ENCODE data around the gene TPRG1L. TPM values are rescaled to one million over a fixed set of nuclear protein-coding genes. Genes with fewer than 3 reads are reported as not detected.

The TPRG1L gene
- total RNA-seq, 1 experiment from 2014 or later, result 32.0 TPM

DNA sequence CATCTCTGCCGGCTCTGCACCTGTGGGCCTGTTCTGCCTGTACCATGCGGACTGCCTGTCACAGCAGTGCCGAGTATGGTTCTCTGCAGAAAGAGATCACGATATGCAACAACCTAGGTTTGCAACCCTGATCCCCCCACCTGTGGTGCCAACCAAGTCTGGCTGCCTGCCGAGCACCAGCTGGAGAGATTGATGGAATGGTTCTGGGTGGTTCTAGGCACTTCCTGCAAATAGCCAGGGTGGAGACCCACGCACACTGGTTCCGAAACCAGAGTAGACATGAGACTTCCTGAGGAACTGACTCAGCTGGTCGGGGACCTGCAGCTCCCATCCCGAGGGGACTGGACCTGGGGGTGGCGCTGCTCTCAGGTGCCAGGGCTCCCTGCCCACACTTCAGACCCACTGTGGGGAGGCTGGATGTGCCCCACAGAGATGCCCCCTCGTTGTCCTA, 5.4 kb downstream of the TPRG1L start:
- Histone ChIP-seq H3F3A (ENCODE audit: low read length, unreplicated experiment) (no peaks in the 10 kb centered on the region), H2AFZ (ENCODE audit: low read length) (no peak overlapping the region), H3K4me1 (ENCODE audit: insufficient read depth, low read length) (peaks cover 6% of the 10 kb centered on the region), H3K9me2 (replicated peaks; ENCODE audit: low read length) (no peaks in the 10 kb centered on the region), H3K4me3 (ENCODE audit: low read length) (no peak overlapping the region), H3K36me3 (ENCODE audit: low read depth, low read length) (peaks cover 43% of the 10 kb centered on the region), H3K4me2 (ENCODE audit: low read length) (no peak overlapping the region), H3K27me3 (ENCODE audit: low read length) (no peaks in the 10 kb centered on the region), H3K9me3 (ENCODE audit: low read length) (no peaks in the 10 kb centered on the region), H4K20me1 (ENCODE audit: low read length) (no peaks in the 10 kb centered on the region), H3K79me2 (ENCODE audit: low read length) (peaks cover 9% of the 10 kb centered on the region; the same call in 1 of the 2 replicates), H3K9ac (ENCODE audit: low read length) (no peak overlapping the region), H3K27ac (ENCODE audit: low read length) (no peak overlapping the region)
- no TSS peak for BruUV-seq (replicated peaks)
- CTCF ChIA-PET, result interaction anchor here (0.9 to 1.6 kb wide), 2 partner anchors 11 to 94 kb away, joined by 3 read pairs; no protein-coding TSS in a partner anchor
- POLR2A ChIA-PET (ENCODE audit: unreplicated experiment), result interaction anchor here (0.5 kb wide), 1 partner anchor 134 kb away, joined by 3 read pairs; no protein-coding TSS in a partner anchor
- no peak for ATAC-seq
- TF ChIP-seq EZH2 (IDR thresholded peaks at IDR 0.05; ENCODE audit: low read length, unreplicated experiment) (no peak), EZH2phosphoT487 (IDR thresholded peaks at IDR 0.05; ENCODE audit: borderline replicate concordance, low read length) (no peak), CTCF (conservative IDR thresholded peaks at IDR 0.05; ENCODE audit: low read depth, low read length) (no peak)
- no peak for DNase-seq
- intact Hi-C loops (cut with micrococcal nuclease), result no loop called here

- POLR2A ChIA-PET (ENCODE audit: unreplicated experiment), result interaction anchor here (0.5 kb wide), 1 partner anchor 135 kb away, joined by 3 read pairs; no protein-coding TSS in a partner anchor
- peaks cover 2% of the 10 kb centered on the region for H3K4me1 ChIP-seq (ENCODE audit: insufficient read depth, low read length)
- no peak overlapping the region for H3K9ac ChIP-seq (ENCODE audit: low read length)
- DNase-seq (no peak), ATAC-seq (no peak)
- no peaks in the 10 kb centered on the region for H3K27me3 ChIP-seq (ENCODE audit: low read length)
- no peak for TF ChIP-seq EZH2 (IDR thresholded peaks at IDR 0.05; ENCODE audit: low read length, unreplicated experiment)
- no peak for TF ChIP-seq EZH2phosphoT487 (IDR thresholded peaks at IDR 0.05; ENCODE audit: borderline replicate concordance, low read length)
- no peak for TF ChIP-seq CTCF (conservative IDR thresholded peaks at IDR 0.05; ENCODE audit: low read depth, low read length)
- H3K4me2 ChIP-seq (ENCODE audit: low read length), result no peak overlapping the region
- no peaks in the 10 kb centered on the region for H3K9me3 ChIP-seq (ENCODE audit: low read length)
- BruUV-seq (replicated peaks), result no TSS peak
- H2AFZ ChIP-seq (ENCODE audit: low read length), result no peak overlapping the region
- H3K4me3 ChIP-seq (ENCODE audit: low read length), result no peak overlapping the region
- no peaks in the 10 kb centered on the region for H3F3A ChIP-seq (ENCODE audit: low read length, unreplicated experiment)
- intact Hi-C loops (cut with micrococcal nuclease), result no loop called here
- H3K9me2 ChIP-seq (replicated peaks; ENCODE audit: low read length), result no peaks in the 10 kb centered on the region
- H3K27ac ChIP-seq (ENCODE audit: low read length), result no peak overlapping the region
- peaks cover 3% of the 10 kb centered on the region; the same call in 1 of the 2 replicates for H3K79me2 ChIP-seq (ENCODE audit: low read length)
- CTCF ChIA-PET, result interaction anchor here (1.6 kb wide), 1 partner anchor 12 kb away, joined by 3 read pairs; no protein-coding TSS in a partner anchor
- H3K36me3 ChIP-seq (ENCODE audit: low read depth, low read length), result peaks cover 43% of the 10 kb centered on the region
- H4K20me1 ChIP-seq (ENCODE audit: low read length), result no peaks in the 10 kb centered on the region
These were observed 6.1 kb downstream of the TPRG1L start for GRCh38 chr1:3630914-3631313.
